Endodermal cell (in vitro differentiated cells): ENCODE measurements around the gene CACNA1E. TPM values are rescaled to one million over a fixed set of nuclear protein-coding genes. Genes with fewer than 3 reads are reported as not detected.

Experiments
- DNase-seq: peaks from one replicate; pipeline ENCODE4 v3.0.0-alpha.2; 2017
- H3K27ac ChIP-seq: 2 replicates; pipeline ENCODE4 v1.5.1; 2013; ENCODE audit warnings: mild to moderate bottlenecking, low read depth, low read length, moderate library complexity
- H3K27me3 ChIP-seq: 2 replicates; pipeline ENCODE4 v1.6.1; 2013; ENCODE audit warnings: mild to moderate bottlenecking, low read length, moderate library complexity; ENCODE audit not compliant: insufficient read depth, control insufficient read depth, poor library complexity, severe bottlenecking
- H3K36me3 ChIP-seq: 2 replicates; pipeline ENCODE4 v1.7.0; 2013; ENCODE audit warnings: mild to moderate bottlenecking, low read length, moderate library complexity; ENCODE audit not compliant: control insufficient read depth, insufficient read depth
- H3K4me1 ChIP-seq: one replicate; pipeline ENCODE4 v1.7.0; 2013; ENCODE audit warnings: low read length; ENCODE audit not compliant: control insufficient read depth, insufficient read depth
- H3K4me3 ChIP-seq: 2 replicates; pipeline ENCODE4 v1.5.1; 2013; ENCODE audit warnings: mild to moderate bottlenecking, low read length, moderate library complexity
- H3K9ac ChIP-seq: 2 replicates; pipeline ENCODE4 v1.6.1; 2013; ENCODE audit warnings: mild to moderate bottlenecking, low read length, moderate library complexity; ENCODE audit not compliant: poor library complexity, severe bottlenecking; ENCODE audit errors: extremely low read depth
- H3K9me3 ChIP-seq: 2 replicates; pipeline ENCODE4 v1.6.1; 2013; ENCODE audit warnings: mild to moderate bottlenecking, low read length, moderate library complexity; ENCODE audit not compliant: control insufficient read depth
- H3K27ac Mint-ChIP-seq: 2 replicates; pipeline ENCODE4 v1.8.0; 2020; ENCODE audit warnings: mixed read lengths
- H3K27me3 Mint-ChIP-seq: 2 replicates; pipeline ENCODE4 v1.8.0; 2021; ENCODE audit warnings: mild to moderate bottlenecking, mixed read lengths; ENCODE audit not compliant: insufficient read depth
- H3K36me3 Mint-ChIP-seq: 2 replicates; pipeline ENCODE4 v1.8.0; 2020; ENCODE audit warnings: low read depth, mixed read lengths
- H3K4me1 Mint-ChIP-seq: 2 replicates; pipeline ENCODE4 v1.8.0; 2020; ENCODE audit warnings: mixed read lengths
- H3K4me3 Mint-ChIP-seq: 2 replicates; pipeline ENCODE4 v1.8.0; 2020; ENCODE audit warnings: mild to moderate bottlenecking, moderate library complexity, mixed read lengths
- H3K9me3 Mint-ChIP-seq: 2 replicates; pipeline ENCODE4 v1.8.0; 2020; ENCODE audit warnings: mild to moderate bottlenecking, mixed read lengths
- WGBS, 2 experiments: methylation state at CpG; one replicate each; pipeline versions ENCODE4 v1.1.5 to v1.1.7; 2013; ENCODE audit warnings: missing lambda C conversion rate in 2 of 2, mixed read lengths in 1 of 2; ENCODE audit not compliant: insufficient coverage in 1 of 2, insufficient read length in 1 of 2; 5-methylcytosine and 5-hydroxymethylcytosine counted together
- total RNA-seq, 2 donors: library from RNA; stranded (reverse); fragmentation: NEBNext Ultra II Directional in 1 of 2; extraction: Animal tissue kit (Norgen Biotek cat#: 25700) in 1 of 2; gene quantifications; 2 replicates in 1 of 2; 3 replicates in 1 of 2; pipeline ENCODE4 v1.2.1, GENCODE V29; 2021
- TF ChIP-seq, protein P1 (sequence below): fragments of 200-600 bp; sonication (generic); conservative IDR thresholded peaks from 2 replicates; pipeline ENCODE4 v1.5.0; 2021; ENCODE audit warnings: antibody characterized with exemption, mild to moderate bottlenecking

CACNA1E gene
- total RNA-seq, 2 donors from 2014 or later: 4.7 to 5.8 TPM

DNA sequence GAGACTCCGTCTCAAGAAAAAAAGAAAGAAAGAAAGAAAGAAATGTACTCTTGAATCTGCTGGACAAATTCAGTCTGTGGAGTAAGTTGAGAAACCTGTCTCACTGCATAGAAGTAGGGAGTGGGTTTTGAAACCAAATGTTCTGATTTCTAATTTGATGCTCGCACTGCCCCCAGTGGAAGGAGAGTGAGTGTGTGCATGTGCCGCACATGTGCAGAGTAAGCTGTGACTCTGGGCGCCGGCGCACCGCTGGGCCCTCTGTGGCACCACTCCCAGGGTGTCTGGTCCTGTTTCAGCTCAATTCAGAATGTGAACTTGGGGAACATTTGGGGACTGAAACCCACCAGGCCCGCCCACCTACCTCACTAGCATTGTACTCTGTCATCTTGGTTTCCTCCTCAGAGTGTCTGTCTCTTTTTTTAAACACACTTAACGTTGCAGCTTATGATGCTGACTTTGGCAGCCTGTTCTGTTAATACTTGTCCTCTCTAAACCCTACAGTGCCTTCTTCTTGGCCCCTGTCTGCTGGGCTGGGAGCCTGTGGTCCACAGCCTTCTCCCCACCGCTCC lies 104.6 kb downstream of the CACNA1E start:
- Histone ChIP-seq H3K27me3 (peaks cover 49% of the 10 kb centered on the region), H3K4me1 (peaks cover 4% of the 10 kb centered on the region), H3K9ac (no peak overlapping the region), H3K9me3 (no peaks in the 10 kb centered on the region), H3K4me3 (no peak overlapping the region), H3K27ac (no peak overlapping the region), H3K36me3 (no peaks in the 10 kb centered on the region)
- Mint-ChIP-seq H3K4me1 (peaks cover 28% of the 10 kb centered on the region), H3K4me3 (no peak overlapping the region), H3K36me3 (no peaks in the 10 kb centered on the region), H3K27ac (no peak overlapping the region), H3K27me3 (peaks cover 14% of the 10 kb centered on the region), H3K9me3 (no peaks in the 10 kb centered on the region)
- DNase-seq: peak; percentile 56
- 92 to 93% methylated on average over 9 to 10 of the region's 10 CpGs for WGBS, 2 experiments
- TF ChIP-seq, protein P1, sequence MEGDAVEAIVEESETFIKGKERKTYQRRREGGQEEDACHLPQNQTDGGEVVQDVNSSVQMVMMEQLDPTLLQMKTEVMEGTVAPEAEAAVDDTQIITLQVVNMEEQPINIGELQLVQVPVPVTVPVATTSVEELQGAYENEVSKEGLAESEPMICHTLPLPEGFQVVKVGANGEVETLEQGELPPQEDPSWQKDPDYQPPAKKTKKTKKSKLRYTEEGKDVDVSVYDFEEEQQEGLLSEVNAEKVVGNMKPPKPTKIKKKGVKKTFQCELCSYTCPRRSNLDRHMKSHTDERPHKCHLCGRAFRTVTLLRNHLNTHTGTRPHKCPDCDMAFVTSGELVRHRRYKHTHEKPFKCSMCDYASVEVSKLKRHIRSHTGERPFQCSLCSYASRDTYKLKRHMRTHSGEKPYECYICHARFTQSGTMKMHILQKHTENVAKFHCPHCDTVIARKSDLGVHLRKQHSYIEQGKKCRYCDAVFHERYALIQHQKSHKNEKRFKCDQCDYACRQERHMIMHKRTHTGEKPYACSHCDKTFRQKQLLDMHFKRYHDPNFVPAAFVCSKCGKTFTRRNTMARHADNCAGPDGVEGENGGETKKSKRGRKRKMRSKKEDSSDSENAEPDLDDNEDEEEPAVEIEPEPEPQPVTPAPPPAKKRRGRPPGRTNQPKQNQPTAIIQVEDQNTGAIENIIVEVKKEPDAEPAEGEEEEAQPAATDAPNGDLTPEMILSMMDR: peak; percentile 59

DNA sequence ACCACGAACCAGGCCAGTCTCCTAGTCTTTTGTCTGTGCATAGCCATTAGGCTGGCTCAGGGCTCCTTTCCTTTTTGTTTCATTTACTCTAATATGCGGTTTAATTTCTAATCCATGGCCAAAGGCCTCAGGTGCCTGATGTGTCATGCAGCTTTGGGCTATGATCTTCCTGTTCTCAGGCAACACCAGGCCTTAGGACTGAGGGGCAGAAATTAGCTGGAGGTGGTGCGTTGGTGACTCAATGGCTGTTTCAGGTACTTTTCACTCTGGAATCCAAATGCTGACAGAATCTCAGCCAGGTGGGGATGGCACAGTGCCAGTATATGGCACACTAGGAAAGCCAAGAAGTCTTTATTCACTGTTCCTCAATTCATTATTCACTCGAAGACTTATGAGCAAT lies 105.3 kb downstream of the CACNA1E start:
- WGBS, 2 experiments: 86 to 95% methylated on average over 4 of the region's 4 CpGs
- no peaks in the 10 kb centered on the region for H3K36me3 Mint-ChIP-seq
- Histone ChIP-seq H3K4me3 (no peak overlapping the region), H3K27me3 (peaks cover 49% of the 10 kb centered on the region), H3K4me1 (peaks cover 4% of the 10 kb centered on the region), H3K36me3 (no peaks in the 10 kb centered on the region), H3K27ac (no peak overlapping the region), H3K9me3 (no peaks in the 10 kb centered on the region), H3K9ac (no peak overlapping the region)
- DNase-seq: no peak
- no peak overlapping the region for H3K4me3 Mint-ChIP-seq
- no peak overlapping the region for H3K27ac Mint-ChIP-seq
- peaks cover 29% of the 10 kb centered on the region for H3K4me1 Mint-ChIP-seq
- H3K27me3 Mint-ChIP-seq: peaks cover 13% of the 10 kb centered on the region
- no peaks in the 10 kb centered on the region for H3K9me3 Mint-ChIP-seq
- TF ChIP-seq, protein P1: no peak

DNA sequence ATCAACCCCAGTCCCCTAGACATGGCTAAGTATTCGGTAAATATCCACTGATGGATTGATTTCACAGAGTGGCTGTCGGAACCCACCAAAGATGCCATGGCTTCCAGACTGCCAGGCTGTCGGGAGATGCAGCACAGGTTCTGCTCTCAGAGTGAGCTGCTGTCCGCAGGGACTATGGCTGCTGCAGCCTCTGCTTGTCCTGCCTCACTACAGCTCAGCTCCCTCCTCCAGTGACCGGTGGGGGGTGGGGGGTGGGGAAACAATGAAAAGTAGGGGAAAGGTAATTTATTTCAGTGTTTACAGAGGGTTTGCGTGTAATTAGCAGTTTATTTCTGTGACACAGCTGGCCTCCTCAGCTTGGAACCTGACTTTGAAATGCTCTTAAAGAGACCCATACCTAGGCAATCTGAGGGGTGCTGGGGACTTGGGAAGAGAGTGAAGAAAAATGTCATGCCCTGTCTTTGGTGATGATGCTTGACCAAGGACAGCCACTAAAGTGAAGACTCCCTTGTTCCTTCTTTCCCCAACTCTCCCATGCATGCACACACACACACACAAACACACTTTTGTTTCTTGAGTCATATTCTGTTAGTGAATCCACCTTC lies 109.0 kb downstream of the CACNA1E start:
- Histone ChIP-seq H3K9ac (no peak overlapping the region), H3K27ac (no peak overlapping the region), H3K27me3 (peaks cover 33% of the 10 kb centered on the region), H3K36me3 (no peaks in the 10 kb centered on the region), H3K4me3 (no peak overlapping the region), H3K9me3 (no peaks in the 10 kb centered on the region), H3K4me1 (peaks cover 4% of the 10 kb centered on the region)
- WGBS, 2 experiments: 48 to 61% methylated on average over 3 to 5 of the region's 6 CpGs
- H3K4me3 Mint-ChIP-seq: no peak overlapping the region
- no peaks in the 10 kb centered on the region for H3K9me3 Mint-ChIP-seq
- TF ChIP-seq, protein P1: no peak
- peaks cover 31% of the 10 kb centered on the region for H3K4me1 Mint-ChIP-seq
- no peak overlapping the region for H3K27ac Mint-ChIP-seq
- peak; percentile 64 for DNase-seq
- peaks cover 25% of the 10 kb centered on the region for H3K27me3 Mint-ChIP-seq
- H3K36me3 Mint-ChIP-seq: no peaks in the 10 kb centered on the region
